H1 (cell line): ENCODE measurements around the gene RHOG. TPM values are rescaled to one million over a fixed set of nuclear protein-coding genes. Genes with fewer than 3 reads are reported as not detected.

Experiments
- CTCF ChIA-PET: fragments of 300-600 bp; sonication (Branson Sonifier 250); formaldehyde crosslinking; loops from one replicate; lab custom pipeline; 2021; ENCODE audit not compliant: partially characterized antibody; lab: Charles Lee
- POLR2A ChIA-PET: fragments of 300-600 bp; sonication (Branson Sonifier 250); formaldehyde crosslinking; loops from one replicate; lab custom pipeline; 2021; ENCODE audit warnings: inconsistent platforms; ENCODE audit not compliant: partially characterized antibody; lab: Charles Lee
- DNase-seq, 2 experiments: peaks; one replicate each; pipeline versions ENCODE4 v3.0.0 to v3.0.0-alpha.2; 2010 to 2022; ENCODE audit warnings: low spot score in 2 of 2, low read depth in 1 of 2, mixed read lengths in 1 of 2
- FAIRE-seq: peaks from 2 replicates; lab custom pipeline; 2011; peaks lifted over from hg19 to GRCh38; lab: Jason Lieb, UNC
- H2AFZ ChIP-seq: 2 replicates; pipeline ENCODE4 v1.8.1; 2012; ENCODE audit warnings: low read length, inconsistent platforms
- H2AK5ac ChIP-seq: 2 replicates; pipeline ENCODE4 v1.6.1; 2013; ENCODE audit warnings: low read depth, low read length
- H2BK120ac ChIP-seq: replicated peaks from 2 replicates; pipeline ENCODE3; 2013; ENCODE audit warnings: low read depth, low read length, inconsistent platforms
- H2BK12ac ChIP-seq: 2 replicates; pipeline ENCODE4 v1.6.1; 2013; ENCODE audit warnings: low read depth, low read length
- H2BK15ac ChIP-seq: 2 replicates; pipeline ENCODE4 v1.6.1; 2013; ENCODE audit warnings: low read length
- H2BK20ac ChIP-seq: 2 replicates; pipeline ENCODE4 v1.6.1; 2013; ENCODE audit warnings: low read length
- H2BK5ac ChIP-seq: 2 replicates; pipeline ENCODE4 v1.6.1; 2013; ENCODE audit warnings: low read depth, low read length
- H3K14ac ChIP-seq: 2 replicates; pipeline ENCODE4 v1.6.1; 2013; ENCODE audit warnings: inconsistent platforms; ENCODE audit not compliant: insufficient read length
- H3K18ac ChIP-seq: 2 replicates; pipeline ENCODE4 v1.6.1; 2013; ENCODE audit warnings: low read length; ENCODE audit errors: extremely low read depth
- H3K23ac ChIP-seq: 2 replicates; pipeline ENCODE4 v1.6.1; 2013; ENCODE audit warnings: inconsistent platforms; ENCODE audit not compliant: insufficient read length
- H3K23me2 ChIP-seq: 2 replicates; pipeline ENCODE4 v1.6.1; 2013; ENCODE audit warnings: low read depth, low read length
- H3K27ac ChIP-seq: 2 replicates; pipeline ENCODE4 v1.6.1; 2011; ENCODE audit warnings: low read depth, low read length, inconsistent platforms
- H3K27me3 ChIP-seq, 4 experiments: replicated peaks in 1 of 4; 1 replicate in 1 of 4; 2 replicates in 3 of 4; pipeline versions ENCODE4 v1.6.1 to v1.8.1; 2011 to 2013; ENCODE audit warnings: low read length in 3 of 4, mild to moderate bottlenecking in 3 of 4, inconsistent platforms in 2 of 4, mixed read lengths in 2 of 4, moderate library complexity in 1 of 4; ENCODE audit not compliant: control insufficient read depth in 3 of 4, insufficient read depth in 3 of 4; ENCODE audit errors: extremely low read depth in 1 of 4
- H3K36me3 ChIP-seq, 4 experiments: 2 replicates each; pipeline versions ENCODE4 v1.6.1 to v1.8.1; 2011 to 2013; ENCODE audit warnings: mild to moderate bottlenecking in 4 of 4, low read length in 3 of 4, moderate library complexity in 2 of 4, control low read depth in 1 of 4, inconsistent platforms in 1 of 4; ENCODE audit not compliant: insufficient read depth in 4 of 4, control insufficient read depth in 2 of 4
- H3K4ac ChIP-seq: replicated peaks from 2 replicates; pipeline ENCODE3; 2013; ENCODE audit warnings: low read length, low read depth, mixed read lengths, inconsistent platforms; ENCODE audit not compliant: insufficient read length
- H3K4me1 ChIP-seq, 4 experiments: replicated peaks in 1 of 4; 1 replicate in 1 of 4; 2 replicates in 3 of 4; pipeline versions ENCODE4 v1.6.1 to v1.8.1; 2011 to 2013; ENCODE audit warnings: low read length in 3 of 4, inconsistent platforms in 2 of 4, mixed read lengths in 1 of 4; ENCODE audit not compliant: insufficient read depth in 4 of 4, control insufficient read depth in 3 of 4
- H3K4me2 ChIP-seq, 2 experiments: 2 replicates each; pipeline versions ENCODE4 v1.6.1 to v1.8.1; 2011 to 2013; ENCODE audit warnings: low read depth in 2 of 2, low read length in 2 of 2, control low read depth in 1 of 2, inconsistent platforms in 1 of 2, mild to moderate bottlenecking in 1 of 2; ENCODE audit not compliant: insufficient read depth in 1 of 2
- H3K4me3 ChIP-seq, 4 experiments: fragments of 200-600, 300-600 bp in 1 of 4; sonication (generic), shearing (Covaris generic), sonication (Bioruptor Twin) in 1 of 4; 2 replicates each; pipeline versions ENCODE4 v1.5.1 to v1.8.1; 2011 to 2016; ENCODE audit warnings: low read length in 4 of 4, low read depth in 3 of 4, control low read depth in 2 of 4, inconsistent platforms in 2 of 4, mild to moderate bottlenecking in 2 of 4, mixed read lengths in 1 of 4, moderate library complexity in 1 of 4; ENCODE audit not compliant: insufficient read depth in 2 of 4; ENCODE audit errors: extremely low read depth in 1 of 4
- H3K56ac ChIP-seq: replicated peaks from 2 replicates; pipeline ENCODE3; 2013; ENCODE audit warnings: low read depth, mild to moderate bottlenecking, mixed read lengths, low read length, inconsistent platforms; ENCODE audit not compliant: insufficient read length
- H3K79me1 ChIP-seq: 2 replicates; pipeline ENCODE4 v1.6.1; 2013; ENCODE audit warnings: low read depth, low read length, control low read depth
- H3K79me2 ChIP-seq, 2 experiments: 2 replicates each; pipeline versions ENCODE4 v1.6.1 to v1.8.1; 2012 to 2013; ENCODE audit warnings: low read length in 2 of 2, mild to moderate bottlenecking in 2 of 2, inconsistent platforms in 1 of 2; ENCODE audit not compliant: insufficient read depth in 2 of 2, control insufficient read depth in 1 of 2
- H3K9ac ChIP-seq, 4 experiments: replicated peaks in 1 of 4; 1 replicate in 1 of 4; 2 replicates in 3 of 4; pipeline versions ENCODE4 v1.6.1 to v1.8.1; 2011 to 2013; ENCODE audit warnings: low read depth in 3 of 4, low read length in 3 of 4, control low read depth in 2 of 4, mild to moderate bottlenecking in 2 of 4, moderate library complexity in 2 of 4, inconsistent platforms in 1 of 4; ENCODE audit errors: extremely low read depth in 1 of 4
- H3K9me3 ChIP-seq, 2 experiments: 2 replicates each; pipeline versions ENCODE4 v1.6.1 to v1.8.1; 2012 to 2013; ENCODE audit warnings: mild to moderate bottlenecking in 2 of 2, moderate library complexity in 2 of 2, control low read depth in 1 of 2, inconsistent platforms in 1 of 2, low read depth in 1 of 2, low read length in 1 of 2, mixed read lengths in 1 of 2; ENCODE audit not compliant: insufficient read depth in 2 of 2
- H4K20me1 ChIP-seq, 2 experiments: replicated peaks in 1 of 2; 2 replicates each; pipeline versions ENCODE3 to v1.8.1; 2011 to 2013; ENCODE audit warnings: inconsistent platforms in 2 of 2, low read length in 2 of 2, mild to moderate bottlenecking in 1 of 2; ENCODE audit not compliant: insufficient read depth in 2 of 2, control insufficient read depth in 1 of 2
- H4K5ac ChIP-seq: 2 replicates; pipeline ENCODE4 v1.6.1; 2013; ENCODE audit warnings: low read length, low read depth, mixed read lengths, inconsistent platforms; ENCODE audit not compliant: insufficient read length
- H4K8ac ChIP-seq: 2 replicates; pipeline ENCODE4 v1.8.0; 2013; ENCODE audit warnings: mild to moderate bottlenecking, moderate library complexity, low read length, inconsistent platforms; ENCODE audit not compliant: insufficient read depth; ENCODE audit errors: extremely low read depth
- H4K91ac ChIP-seq: replicated peaks from 2 replicates; pipeline ENCODE3; 2013; ENCODE audit warnings: low read length, mixed read lengths, inconsistent platforms; ENCODE audit not compliant: insufficient read length
- WGBS, 2 experiments: shearing (Covaris generic) in 1 of 2; methylation state at CpG; one replicate each; pipeline versions ENCODE4 v1.1.6 to v1.1.7; 2013 to 2015; ENCODE audit warnings: low lambda C conversion rate in 2 of 2, mixed read lengths in 2 of 2, inconsistent platforms in 1 of 2, low coverage in 1 of 2, missing lambda C conversion rate in 1 of 2; ENCODE audit not compliant: insufficient replicate concordance in 2 of 2, insufficient coverage in 1 of 2, insufficient read length in 1 of 2; ENCODE audit errors: extremely low coverage in 1 of 2, missing lambda C conversion rate in 1 of 2; 5-methylcytosine and 5-hydroxymethylcytosine counted together
- polyA plus RNA-seq, 7 experiments: library from polyadenylated mRNA; depleted of rRNA in 3 of 7; stranded (reverse) in 5 of 7; unstranded in 2 of 7; fragments of >200 nt in 5 of 7; fragments of 200-250 nt in 2 of 7; gene quantifications; 1 replicate in 5 of 7; 2 replicates in 1 of 7; 4 replicates in 1 of 7; pipeline versions ENCODE4 v1.2.1 to v1.2.3, GENCODE V29; 2011 to 2013; ENCODE audit warnings: missing spikeins in 2 of 7, mixed read lengths in 2 of 7
- total RNA-seq: library from RNA; stranded (reverse); fragmentation: NEBNext Ultra II Directional; extraction: Animal tissue kit (Norgen Biotek cat#: 25700); gene quantifications from 2 replicates; pipeline ENCODE4 v1.2.1, GENCODE V29; 2021

RHOG gene
- total and polyA plus RNA-seq, 2 of the 8 experiments (the other 6 are each of a cell fraction or from before 2014, with no cell fraction given): 28.3 to 69.6 TPM

DNA sequence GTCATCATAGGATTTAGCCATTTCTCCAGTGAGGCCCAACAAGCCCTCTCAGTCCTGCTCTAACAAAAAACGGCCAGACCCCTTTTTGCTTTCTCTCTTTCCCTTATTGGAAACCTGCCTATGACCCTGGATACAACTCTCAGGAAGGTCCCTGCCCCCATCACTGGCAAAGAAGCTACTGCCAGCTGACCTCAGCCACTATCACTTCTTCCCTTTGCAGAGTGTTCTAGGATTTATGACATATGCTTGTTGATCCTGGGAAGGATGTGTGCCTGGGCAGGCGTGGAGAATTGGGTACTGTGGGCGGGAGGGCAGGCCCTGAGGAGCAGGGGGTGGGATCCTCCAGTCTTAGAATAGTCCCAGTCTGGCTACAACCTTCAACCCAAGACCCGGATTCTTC is 24.9 kb downstream of the RHOG start:
- CTCF ChIA-PET: interaction anchor here (1.0 to 10.8 kb wide), 4 partner anchors 10 to 257 kb away, joined by 3 to 61 read pairs (median 13); no protein-coding TSS in a partner anchor

More for the DNA sequence above, 24.9 kb downstream of the RHOG start:
- no peak overlapping the region for H3K56ac ChIP-seq
- H3K9me3 ChIP-seq: no peaks in the 10 kb centered on the region
- H3K9ac ChIP-seq: no peak overlapping the region
- H2BK15ac ChIP-seq: no peak overlapping the region
- H2BK12ac ChIP-seq: no peak overlapping the region
- peaks cover 0 to 4% (median 0%) of the 10 kb centered on the region in 4 experiments; a peak in 1 of 8 replicates for H3K36me3 ChIP-seq
- peaks cover 0 to 3% of the 10 kb centered on the region in 2 experiments; a peak in 1 of 4 replicates for H3K79me2 ChIP-seq
- H3K4me3 ChIP-seq: no peak overlapping the region
- H4K8ac ChIP-seq: peak overlapping the region; percentile 8; the same call in 1 of the 2 replicates
- H3K14ac ChIP-seq: no peak overlapping the region
- H3K23ac ChIP-seq: no peak overlapping the region
- H3K4me1 ChIP-seq: no peaks in the 10 kb centered on the region; a peak in 1 of 7 replicates
- H3K4me2 ChIP-seq: no peak overlapping the region
- no peak overlapping the region for H3K18ac ChIP-seq
- H2BK5ac ChIP-seq: no peak overlapping the region
- DNase-seq: no peak
- H4K20me1 ChIP-seq: peaks cover 2% of the 10 kb centered on the region in 2 experiments
- no peak overlapping the region for H2AK5ac ChIP-seq
- no peak overlapping the region for H2BK20ac ChIP-seq
- 82% methylated on average over 4 of the region's 4 CpGs; no CpG with 5 or more reads in 1 of the 2 experiments for WGBS, 2 experiments
- no peak overlapping the region for H3K27ac ChIP-seq
- no peak for FAIRE-seq
- no peak overlapping the region for H4K5ac ChIP-seq
- peaks cover 3% of the 10 kb centered on the region for H3K79me1 ChIP-seq
- no peaks in the 10 kb centered on the region; the same call in 1 of the 2 replicates for H3K23me2 ChIP-seq
- H3K27me3 ChIP-seq: no peaks in the 10 kb centered on the region
- no peak overlapping the region for H4K91ac ChIP-seq
- no peak overlapping the region for H2BK120ac ChIP-seq
- POLR2A ChIA-PET: interaction anchor here (0.6 to 1.9 kb wide), 5 partner anchors 11 to 73 kb away, joined by 3 to 6 read pairs (median 3); no protein-coding TSS in a partner anchor
- H3K4ac ChIP-seq: no peak overlapping the region
- no peak overlapping the region for H2AFZ ChIP-seq
